ENCODE results near the gene AMMECR1. TPM values are rescaled to one million over a fixed set of nuclear protein-coding genes. Genes with fewer than 3 reads are reported as not detected.

Gene AMMECR1
- total RNA-seq, 4 donors from 2014 or later = 6.7 to 13.8 (median 8.9) TPM

DNA sequence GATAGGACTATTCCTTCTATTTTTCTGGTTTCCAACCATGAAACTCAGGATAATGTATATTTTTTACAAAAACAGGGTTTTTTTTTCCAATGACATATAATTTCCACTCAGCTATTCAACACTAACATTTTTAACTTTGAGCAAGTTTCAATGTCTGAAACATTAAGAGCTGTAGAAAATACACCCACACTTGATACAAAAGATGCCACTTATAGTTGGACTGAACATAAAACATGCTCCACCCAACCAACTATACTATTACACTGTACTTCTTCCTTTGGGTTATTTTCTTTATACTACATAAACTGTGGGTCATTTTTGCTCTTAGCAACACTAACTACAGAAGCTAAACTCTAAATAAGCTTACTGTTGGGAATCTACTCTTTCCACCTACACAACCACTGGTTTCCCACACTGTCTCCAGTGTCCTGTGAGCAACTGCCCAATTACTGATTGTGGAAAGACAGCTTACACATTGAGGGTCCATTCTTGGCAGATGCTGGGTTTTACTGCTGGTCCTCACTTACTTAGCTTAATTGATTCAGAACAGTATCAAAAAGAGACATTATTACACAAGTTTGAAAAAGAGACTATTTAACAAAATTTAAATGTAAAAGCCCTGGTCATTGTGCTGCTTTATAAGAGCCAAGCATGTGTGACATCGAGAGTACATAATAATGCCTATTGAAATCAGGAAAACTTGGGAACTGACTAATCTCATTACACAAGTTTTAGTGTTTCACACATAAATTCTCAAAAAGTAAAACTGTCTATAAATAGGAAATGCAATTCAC lies 6.3 kb downstream of the AMMECR1 start:
- DNase-seq (ENCODE audit: low spot score) (no peak), ATAC-seq (ENCODE audit: low FRiP score) (no peak)
- TF ChIP-seq, protein P1, sequence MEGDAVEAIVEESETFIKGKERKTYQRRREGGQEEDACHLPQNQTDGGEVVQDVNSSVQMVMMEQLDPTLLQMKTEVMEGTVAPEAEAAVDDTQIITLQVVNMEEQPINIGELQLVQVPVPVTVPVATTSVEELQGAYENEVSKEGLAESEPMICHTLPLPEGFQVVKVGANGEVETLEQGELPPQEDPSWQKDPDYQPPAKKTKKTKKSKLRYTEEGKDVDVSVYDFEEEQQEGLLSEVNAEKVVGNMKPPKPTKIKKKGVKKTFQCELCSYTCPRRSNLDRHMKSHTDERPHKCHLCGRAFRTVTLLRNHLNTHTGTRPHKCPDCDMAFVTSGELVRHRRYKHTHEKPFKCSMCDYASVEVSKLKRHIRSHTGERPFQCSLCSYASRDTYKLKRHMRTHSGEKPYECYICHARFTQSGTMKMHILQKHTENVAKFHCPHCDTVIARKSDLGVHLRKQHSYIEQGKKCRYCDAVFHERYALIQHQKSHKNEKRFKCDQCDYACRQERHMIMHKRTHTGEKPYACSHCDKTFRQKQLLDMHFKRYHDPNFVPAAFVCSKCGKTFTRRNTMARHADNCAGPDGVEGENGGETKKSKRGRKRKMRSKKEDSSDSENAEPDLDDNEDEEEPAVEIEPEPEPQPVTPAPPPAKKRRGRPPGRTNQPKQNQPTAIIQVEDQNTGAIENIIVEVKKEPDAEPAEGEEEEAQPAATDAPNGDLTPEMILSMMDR (IDR thresholded peaks at IDR 0.05) = no peak

DNA sequence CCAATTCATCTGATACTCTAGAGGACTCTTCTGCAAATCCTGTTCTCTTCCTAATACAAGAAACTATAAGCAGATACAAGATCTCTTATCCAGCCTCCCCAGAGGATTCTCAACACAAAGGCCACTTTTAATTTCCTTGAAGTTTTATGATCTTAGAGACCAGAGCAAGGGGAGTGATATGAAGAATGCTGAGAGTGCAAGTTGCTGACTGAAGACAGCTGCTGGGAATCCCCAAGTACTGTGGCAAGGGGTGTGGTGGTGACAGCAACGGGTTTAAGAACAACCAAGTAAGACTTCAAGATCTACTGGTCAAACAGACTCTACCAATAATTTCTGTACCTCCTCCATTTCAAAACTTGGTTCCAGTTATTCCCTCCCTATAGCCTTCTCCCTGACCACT lies 7.0 kb downstream of the AMMECR1 start:
- ATAC-seq (ENCODE audit: low FRiP score) = peak; percentile 43
- TF ChIP-seq, protein P1 (IDR thresholded peaks at IDR 0.05) = no peak
- no peak for DNase-seq (ENCODE audit: low spot score)

DNA sequence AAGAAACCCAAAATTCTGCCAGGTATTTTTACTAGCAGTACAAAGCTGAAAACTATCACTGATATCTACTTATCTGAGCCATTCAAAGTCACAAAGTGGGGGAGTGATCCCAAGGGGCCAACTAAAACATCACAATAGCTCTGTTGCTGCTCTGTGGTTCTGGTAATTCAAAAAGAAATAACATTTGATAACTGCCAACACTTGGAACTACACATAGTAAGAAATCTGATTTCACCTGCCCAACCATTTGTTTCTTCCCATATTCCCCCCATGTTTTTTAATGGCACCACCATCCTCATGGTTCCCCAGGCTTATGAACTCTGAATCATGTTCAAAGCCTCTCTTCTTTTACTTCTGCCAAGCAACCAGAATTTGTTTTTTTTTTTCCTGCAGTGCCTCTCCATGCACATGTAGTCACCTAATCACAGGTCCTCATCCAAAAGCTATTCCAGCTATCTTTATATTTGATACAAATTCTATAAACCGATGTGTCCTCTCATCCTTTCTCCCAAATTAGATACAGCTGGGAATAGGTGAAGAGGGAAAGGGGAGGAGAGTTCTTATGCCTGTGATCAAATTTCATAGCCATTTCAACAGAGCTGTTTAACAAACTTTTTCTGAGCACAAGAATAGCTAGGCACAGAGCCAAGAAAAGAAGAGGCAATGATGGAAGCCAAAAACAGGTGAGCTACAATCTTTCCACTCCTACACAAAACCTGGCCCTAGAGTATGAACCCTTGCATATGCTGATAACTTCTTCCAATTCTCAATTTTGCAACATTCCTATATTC lies 7.7 kb downstream of the AMMECR1 start:
- DNase-seq (ENCODE audit: low spot score) (no peak), ATAC-seq (ENCODE audit: low FRiP score) (no peak)
- TF ChIP-seq, protein P1 (IDR thresholded peaks at IDR 0.05) = no peak

DNA sequence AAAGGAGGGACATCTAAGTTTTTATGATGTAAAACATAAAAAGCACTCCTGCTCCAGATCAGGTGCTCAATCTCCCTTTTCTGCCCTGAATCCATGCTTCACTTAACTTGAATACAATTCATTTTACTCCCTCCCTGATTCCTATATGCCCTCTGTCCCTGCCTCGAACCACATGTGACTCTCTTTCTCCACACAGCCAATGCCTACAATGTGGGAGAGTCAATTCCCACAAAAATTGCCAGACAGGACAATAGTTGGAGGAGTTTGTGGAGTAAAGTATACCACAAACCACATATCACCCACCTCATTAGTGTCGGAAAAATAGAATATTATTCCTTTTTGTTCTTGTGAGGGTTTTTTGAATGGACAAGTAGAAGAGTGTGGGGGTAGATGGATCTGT lies 9.7 kb downstream of the AMMECR1 start:
- no peak for DNase-seq (ENCODE audit: low spot score)
- ATAC-seq (ENCODE audit: low FRiP score) = no peak
- TF ChIP-seq, protein P1 (IDR thresholded peaks at IDR 0.05) = no peak

DNA sequence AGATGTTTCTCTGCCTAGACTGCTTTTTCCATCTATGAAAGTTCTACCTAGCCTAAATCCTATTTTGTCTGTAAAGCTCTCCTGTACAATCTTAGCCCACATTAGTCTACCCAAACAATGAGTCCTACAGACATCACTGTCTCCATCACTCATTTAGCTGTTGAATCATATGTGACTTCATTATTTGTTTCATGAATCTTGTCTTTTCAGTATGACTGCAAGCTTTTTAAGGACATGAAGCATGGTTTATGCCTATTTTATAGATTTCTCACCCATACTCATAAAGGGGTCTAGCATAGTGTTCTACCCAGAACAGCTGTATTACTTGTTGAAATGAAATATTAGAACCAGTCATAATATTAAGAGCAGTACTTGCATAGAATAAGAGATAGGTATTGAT lies 13.0 kb downstream of the AMMECR1 start:
- TF ChIP-seq, protein P1 (IDR thresholded peaks at IDR 0.05) = no peak
- no peak for ATAC-seq (ENCODE audit: low FRiP score)

DNA sequence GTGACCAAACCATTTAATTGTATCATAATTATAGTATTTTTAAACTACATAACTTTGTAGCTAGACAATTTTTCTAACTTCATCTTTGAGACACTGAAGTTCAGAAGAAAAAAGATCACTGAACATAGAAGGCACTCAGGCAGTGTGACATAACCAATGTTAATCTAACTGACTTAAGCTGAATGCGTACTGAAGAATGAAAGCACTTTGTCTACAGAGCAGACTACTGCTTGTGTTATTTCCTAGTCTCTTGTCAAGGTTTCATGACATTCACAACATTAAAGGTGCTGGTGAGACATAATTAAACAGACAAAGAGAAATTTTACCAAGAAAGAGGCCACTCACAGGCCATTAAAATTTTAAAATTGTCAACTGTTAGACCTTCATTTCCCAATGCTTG lies 13.5 kb downstream of the AMMECR1 start:
- no peak for DNase-seq (ENCODE audit: low spot score)
- TF ChIP-seq, protein P1 (IDR thresholded peaks at IDR 0.05) = no peak
- no peak for ATAC-seq (ENCODE audit: low FRiP score)

More for the DNA sequence above, 13.0 kb downstream of the AMMECR1 start:
- DNase-seq (ENCODE audit: low spot score) = no peak

All from omental fat pad (tissue), 4 donors.